Measurements from ENCODE around the gene AUNIP.

GRCh38 chr1:25866288-25866687 is 7.0 kb upstream of the AUNIP start:
- TF ChIP-seq CHD2 (IDR thresholded peaks at IDR 0.05; ENCODE audit: low read length, partially characterized antibody) (no peak), CTCF (IDR thresholded peaks at IDR 0.05) (no peak), REST (IDR thresholded peaks at IDR 0.05) (no peak), PBX3 (IDR thresholded peaks at IDR 0.05) (no peak), RCOR1 (IDR thresholded peaks at IDR 0.05; ENCODE audit: low read depth, low read length) (no peak)

Measured in A549 (cell line).